Activated CD4-positive, alpha-beta T cell treated with anti-CD3 and anti-CD28 coated beads for 36 hours (primary cell): ENCODE measurements around the gene MTHFD2. TPM values are rescaled to one million over a fixed set of nuclear protein-coding genes. Genes with fewer than 3 reads are reported as not detected.

ENCODE experiments used
- ATAC-seq: fragments of 200-7000 bp; cut with Tn5 transposase; one replicate; pipeline ENCODE4 v1.10.0; 2021; ENCODE audit warnings: mild to moderate bottlenecking, moderate library complexity
- CTCF ChIA-PET: fragments of 350-600 bp; sonication (Branson Sonifier 250); formaldehyde crosslinking; loops from one replicate; lab custom pipeline; 2021; ENCODE audit warnings: antibody characterized with exemption; lab: Charles Lee
- POLR2A ChIA-PET: fragments of 350-600 bp; sonication (Branson Sonifier 250); formaldehyde crosslinking; loops from one replicate; lab custom pipeline; 2021; ENCODE audit warnings: antibody characterized with exemption, inconsistent platforms; lab: Charles Lee
- DNase-seq: peaks from one replicate; pipeline ENCODE4 v3.0.0-alpha.2; 2020
- H3K27ac Mint-ChIP-seq: one replicate; pipeline ENCODE4 v1.8.0; 2021; ENCODE audit warnings: mixed read lengths
- H3K27me3 Mint-ChIP-seq: one replicate; pipeline ENCODE4 v1.8.0; 2021; ENCODE audit warnings: mixed read lengths
- H3K36me3 Mint-ChIP-seq: one replicate; pipeline ENCODE4 v1.8.0; 2021; ENCODE audit warnings: low read depth, mixed read lengths
- H3K4me1 Mint-ChIP-seq: one replicate; pipeline ENCODE4 v1.8.0; 2021; ENCODE audit warnings: mixed read lengths
- H3K4me3 Mint-ChIP-seq: one replicate; pipeline ENCODE4 v1.8.0; 2021; ENCODE audit warnings: mild to moderate bottlenecking, moderate library complexity, mixed read lengths
- H3K9me3 Mint-ChIP-seq: one replicate; pipeline ENCODE4 v1.8.0; 2021; ENCODE audit warnings: low read depth, mixed read lengths
- intact Hi-C, 2 experiments: fragments of 100-400 bp; cut with DNase I in 1 of 2; cut with micrococcal nuclease in 1 of 2; formaldehyde crosslinking; loops; one replicate each; pipeline versions ENCODE4 v1.14.2 to v1.15.1; 2022 to 2024; cut with DNase I, micrococcal nuclease
- total RNA-seq, 2 experiments: library from RNA; stranded (reverse); gene quantifications; one replicate each; pipeline ENCODE4 v1.2.3, GENCODE V29; 2021

Gene MTHFD2
- total RNA-seq, 2 experiments from 2014 or later = 411 to 453 TPM

GRCh38 chr2:74246496-74247195 lies 48.2 kb downstream of the MTHFD2 start:
- ATAC-seq (no peak), DNase-seq (no peak)
- CTCF ChIA-PET = interaction anchor here (0.5 to 6.9 kb wide), 3 partner anchors 26 to 88 kb away, joined by 3 to 103 read pairs (median 3); no protein-coding TSS in a partner anchor
- no peaks in the 10 kb centered on the region for H3K4me1 Mint-ChIP-seq
- H3K4me3 Mint-ChIP-seq = no peak overlapping the region
- H3K9me3 Mint-ChIP-seq = no peaks in the 10 kb centered on the region
- intact Hi-C loops = no loop called here
- POLR2A ChIA-PET = no interaction called here
- no peaks in the 10 kb centered on the region for H3K36me3 Mint-ChIP-seq
- no peaks in the 10 kb centered on the region for H3K27me3 Mint-ChIP-seq
- H3K27ac Mint-ChIP-seq = no peak overlapping the region

GRCh38 chr2:74249406-74250122 lies 51.1 kb downstream of the MTHFD2 start:
- ChIA-PET CTCF (interaction anchor here (0.6 to 6.9 kb wide), 54 partner anchors 8 to 651 kb away, joined by 3 to 103 read pairs (median 4); partner anchors contain the start of genes INO80B, SLC4A5 and TPRKB), POLR2A (no interaction called here)
- H3K4me1 Mint-ChIP-seq = no peaks in the 10 kb centered on the region
- no peaks in the 10 kb centered on the region for H3K27me3 Mint-ChIP-seq
- H3K27ac Mint-ChIP-seq = no peak overlapping the region
- no peaks in the 10 kb centered on the region for H3K9me3 Mint-ChIP-seq
- no peak overlapping the region for H3K4me3 Mint-ChIP-seq
- DNase-seq (no peak), ATAC-seq (no peak)
- intact Hi-C loops = loop anchor here (1.0 to 5.0 kb wide), 6 partner anchors 85 to 338 kb away; no protein-coding TSS in a partner anchor
- no peaks in the 10 kb centered on the region for H3K36me3 Mint-ChIP-seq

GRCh38 chr2:74250189-74250631 lies 51.8 kb downstream of the MTHFD2 start:
- ATAC-seq = peak; percentile 78

DNA sequence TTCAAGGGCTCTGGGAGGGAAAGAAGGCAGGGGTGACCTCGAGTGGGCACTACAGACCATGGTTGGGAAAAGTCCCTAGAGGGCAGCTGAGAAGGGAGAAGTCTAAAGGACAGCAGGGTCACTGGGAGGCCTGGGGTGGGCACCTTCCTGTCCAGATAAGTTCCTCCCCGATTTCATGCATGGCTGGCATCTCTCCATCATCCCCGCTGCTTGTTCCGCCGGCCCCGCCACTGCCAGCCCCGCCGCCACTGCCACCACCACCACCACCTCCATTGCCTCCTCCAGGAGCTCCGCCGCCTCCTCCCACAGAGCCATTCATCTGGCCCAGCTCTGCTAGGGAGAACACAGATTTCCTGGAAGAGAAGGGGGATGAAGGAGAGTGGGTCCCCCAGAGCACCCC lies 53.6 kb downstream of the MTHFD2 start:
- intact Hi-C loops = loop anchor here in 1 of 2 experiments (5.0 kb wide), 1 partner anchor 335 kb away; no protein-coding TSS in a partner anchor
- H3K4me3 Mint-ChIP-seq = no peak overlapping the region
- ChIA-PET POLR2A (no interaction called here), CTCF (interaction anchor here (0.7 to 6.9 kb wide), 3 partner anchors 12 to 82 kb away, joined by 3 to 103 read pairs (median 3); no protein-coding TSS in a partner anchor)
- H3K36me3 Mint-ChIP-seq = no peaks in the 10 kb centered on the region
- no peak for ATAC-seq
- no peaks in the 10 kb centered on the region for H3K27me3 Mint-ChIP-seq
- DNase-seq = no peak
- H3K27ac Mint-ChIP-seq = no peak overlapping the region
- no peaks in the 10 kb centered on the region for H3K4me1 Mint-ChIP-seq
- no peaks in the 10 kb centered on the region for H3K9me3 Mint-ChIP-seq

More at GRCh38 chr2:74250189-74250631, 51.8 kb downstream of the MTHFD2 start:
- peak; percentile 75 for DNase-seq
- no peaks in the 10 kb centered on the region for H3K9me3 Mint-ChIP-seq
- CTCF ChIA-PET = interaction anchor here (0.6 to 6.9 kb wide), 52 partner anchors 8 to 652 kb away, joined by 3 to 103 read pairs (median 4); partner anchors contain the start of genes INO80B, SLC4A5 and TPRKB
- H3K4me1 Mint-ChIP-seq = no peaks in the 10 kb centered on the region
- intact Hi-C loops = loop anchor here (1.0 to 5.0 kb wide), 6 partner anchors 84 to 337 kb away; no protein-coding TSS in a partner anchor
- no peak overlapping the region for H3K27ac Mint-ChIP-seq
- no peaks in the 10 kb centered on the region for H3K27me3 Mint-ChIP-seq
- POLR2A ChIA-PET = interaction anchor here (0.5 kb wide), 1 partner anchor 35 kb away, joined by 7 read pairs; no protein-coding TSS in a partner anchor
- H3K36me3 Mint-ChIP-seq = no peaks in the 10 kb centered on the region
- H3K4me3 Mint-ChIP-seq = no peak overlapping the region

DNA sequence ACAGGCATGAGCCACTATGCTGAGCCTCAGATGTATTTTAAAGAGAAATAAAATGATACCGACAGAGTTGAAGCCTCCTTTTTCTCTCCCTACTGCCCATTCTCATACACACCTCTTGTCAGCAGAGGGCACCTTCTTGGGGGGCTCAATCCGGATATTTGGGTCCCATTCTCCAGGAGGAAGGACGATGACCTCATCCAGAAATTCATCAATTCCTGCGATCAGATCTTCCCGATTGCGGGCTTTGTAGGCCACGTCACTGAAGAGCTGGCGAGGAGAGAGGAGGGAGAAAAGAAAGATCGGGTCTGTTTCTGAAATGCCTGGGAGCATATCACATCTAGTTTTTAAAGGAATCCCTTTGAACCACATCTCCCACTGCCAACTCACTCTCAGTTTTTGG lies 54.4 kb downstream of the MTHFD2 start:
- ATAC-seq (no peak), DNase-seq (no peak)
- Mint-ChIP-seq H3K27ac (no peak overlapping the region), H3K27me3 (no peaks in the 10 kb centered on the region), H3K36me3 (no peaks in the 10 kb centered on the region), H3K4me1 (no peaks in the 10 kb centered on the region), H3K9me3 (no peaks in the 10 kb centered on the region), H3K4me3 (no peak overlapping the region)
- intact Hi-C loops = loop anchor here in 1 of 2 experiments (5.0 kb wide), 1 partner anchor 334 kb away; no protein-coding TSS in a partner anchor
- ChIA-PET POLR2A (no interaction called here), CTCF (interaction anchor here (2.1 kb wide), 1 partner anchor 82 kb away, joined by 12 read pairs; no protein-coding TSS in a partner anchor)

- intact Hi-C loops = loop anchor here in 1 of 2 experiments (5.0 kb wide), 1 partner anchor 334 kb away; no protein-coding TSS in a partner anchor
- DNase-seq = no peak
- POLR2A ChIA-PET = no interaction called here
Observed at GRCh38 chr2:74253306-74253970, 55.0 kb downstream of the MTHFD2 start.

DNA sequence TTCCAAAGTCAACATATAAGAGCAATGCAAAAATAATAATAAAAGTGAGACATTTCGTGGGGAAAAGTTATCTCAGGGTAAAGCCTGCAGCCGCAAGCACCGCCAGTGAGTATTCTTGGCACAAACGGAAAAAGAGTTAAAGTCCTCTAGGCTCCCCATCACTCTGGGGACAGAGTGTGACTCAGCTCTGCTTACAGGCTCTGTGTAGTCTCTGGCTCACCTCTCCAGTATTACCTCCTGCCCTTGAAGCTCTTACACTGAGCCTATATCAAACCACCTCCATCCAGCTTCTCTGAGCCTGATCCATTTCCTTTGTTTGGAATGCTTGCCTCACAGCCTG lies 55.5 kb downstream of the MTHFD2 start:
- no peak for DNase-seq
- ChIA-PET POLR2A (no interaction called here), CTCF (interaction anchor here (0.8 to 2.1 kb wide), 2 partner anchors 12 to 81 kb away, joined by 3 to 12 read pairs; no protein-coding TSS in a partner anchor)
- Mint-ChIP-seq H3K27me3 (no peaks in the 10 kb centered on the region), H3K27ac (no peak overlapping the region), H3K4me3 (no peak overlapping the region), H3K36me3 (no peaks in the 10 kb centered on the region), H3K9me3 (no peaks in the 10 kb centered on the region), H3K4me1 (no peaks in the 10 kb centered on the region)
- no peak for ATAC-seq
- intact Hi-C loops = loop anchor here in 1 of 2 experiments (5.0 kb wide), 1 partner anchor 333 kb away; no protein-coding TSS in a partner anchor

More at GRCh38 chr2:74253306-74253970, 55.0 kb downstream of the MTHFD2 start:
- no peaks in the 10 kb centered on the region for H3K27me3 Mint-ChIP-seq
- H3K36me3 Mint-ChIP-seq = no peaks in the 10 kb centered on the region
- CTCF ChIA-PET = interaction anchor here (0.8 to 2.1 kb wide), 2 partner anchors 12 to 82 kb away, joined by 3 to 12 read pairs; no protein-coding TSS in a partner anchor
- H3K9me3 Mint-ChIP-seq = no peaks in the 10 kb centered on the region
- no peak for ATAC-seq
- no peak overlapping the region for H3K4me3 Mint-ChIP-seq
- H3K4me1 Mint-ChIP-seq = no peaks in the 10 kb centered on the region
- H3K27ac Mint-ChIP-seq = no peak overlapping the region

DNA sequence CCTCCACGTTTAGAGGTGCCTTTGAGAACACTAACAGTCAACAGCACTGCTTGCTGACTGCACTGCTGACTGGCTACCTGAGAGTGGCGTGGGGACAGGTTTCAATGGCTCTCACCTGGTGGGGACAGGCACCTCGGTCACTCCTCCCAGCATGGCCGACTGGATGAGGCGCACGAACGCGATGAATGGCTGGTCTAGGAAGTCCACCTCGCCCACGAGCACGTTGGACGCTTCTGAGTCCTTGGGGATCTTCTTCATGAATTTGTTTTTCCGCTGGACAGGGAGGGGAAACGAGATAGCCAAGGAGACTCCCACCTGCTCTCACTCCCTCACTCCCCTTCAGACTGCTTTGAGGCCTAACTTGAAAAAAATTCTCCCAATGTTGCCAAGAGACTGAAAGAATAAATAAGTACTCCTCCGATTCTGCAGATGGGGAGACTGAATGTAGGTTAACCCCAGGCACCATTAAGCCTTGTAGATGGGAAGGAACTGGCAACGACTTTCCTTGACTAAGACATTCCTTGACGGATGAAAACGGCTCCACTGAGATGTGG lies 57.3 kb downstream of the MTHFD2 start:
- no peak for DNase-seq
- Mint-ChIP-seq H3K27me3 (no peaks in the 10 kb centered on the region), H3K4me1 (no peaks in the 10 kb centered on the region), H3K27ac (no peak overlapping the region), H3K9me3 (no peaks in the 10 kb centered on the region), H3K36me3 (no peaks in the 10 kb centered on the region), H3K4me3 (no peak overlapping the region)
- POLR2A ChIA-PET = no interaction called here
- intact Hi-C loops = no loop called here
- ATAC-seq = no peak
- CTCF ChIA-PET = no interaction called here

DNA sequence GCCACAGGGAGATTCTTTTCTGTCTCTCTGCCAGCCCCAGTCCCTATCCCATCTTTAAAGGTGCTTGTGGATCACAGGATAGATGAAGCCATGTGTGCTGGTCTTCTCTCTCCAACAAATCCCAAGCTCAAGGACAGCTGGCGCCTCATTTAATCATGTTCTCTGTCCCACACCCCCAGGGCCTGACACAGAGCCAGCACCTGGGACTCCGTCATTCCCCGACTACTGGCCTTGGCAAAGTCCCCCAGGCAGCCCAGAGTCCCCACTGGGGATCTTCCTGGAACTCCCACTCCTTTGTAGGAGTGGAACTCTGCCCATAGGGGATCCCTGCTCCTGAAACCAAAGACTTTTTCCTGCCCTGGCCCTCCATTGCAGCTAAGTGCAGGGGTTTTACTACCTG lies 60.8 kb downstream of the MTHFD2 start:
- Mint-ChIP-seq H3K36me3 (no peaks in the 10 kb centered on the region), H3K9me3 (no peaks in the 10 kb centered on the region), H3K27me3 (no peaks in the 10 kb centered on the region), H3K4me1 (no peaks in the 10 kb centered on the region), H3K4me3 (no peak overlapping the region), H3K27ac (no peak overlapping the region)
- DNase-seq (no peak), ATAC-seq (no peak)
- ChIA-PET CTCF (interaction anchor here (1.0 to 1.7 kb wide), 4 partner anchors 9 to 76 kb away, joined by 3 to 11 read pairs (median 6); no protein-coding TSS in a partner anchor), POLR2A (interaction anchor here (0.6 kb wide), 1 partner anchor 509 kb away, joined by 6 read pairs; no protein-coding TSS in a partner anchor)
- intact Hi-C loops = no loop called here

- ChIA-PET POLR2A (interaction anchor here (0.6 kb wide), 1 partner anchor 509 kb away, joined by 6 read pairs; no protein-coding TSS in a partner anchor), CTCF (interaction anchor here (1.0 kb wide), 1 partner anchor 75 kb away, joined by 3 read pairs; no protein-coding TSS in a partner anchor)
- Mint-ChIP-seq H3K4me3 (no peak overlapping the region), H3K36me3 (no peaks in the 10 kb centered on the region), H3K27ac (no peak overlapping the region), H3K27me3 (no peaks in the 10 kb centered on the region), H3K4me1 (no peaks in the 10 kb centered on the region), H3K9me3 (no peaks in the 10 kb centered on the region)
- intact Hi-C loops = no loop called here
- no peak for ATAC-seq
- DNase-seq = no peak
Observed at GRCh38 chr2:74259733-74260132, 61.3 kb downstream of the MTHFD2 start.
